Mucosa of descending colon (tissue), 3 donors: Measurements from ENCODE around the gene PLXNA2. TPM values are rescaled to one million over a fixed set of nuclear protein-coding genes. Genes with fewer than 3 reads are reported as not detected.

ENCODE experiments used
- ATAC-seq: fragments of 200-7000 bp; cut with Tn5 transposase; one replicate; pipeline ENCODE4 v1.9.1; 2020; ENCODE audit warnings: mild to moderate bottlenecking, moderate library complexity
- DNase-seq, 3 donors: peaks; one replicate each; pipeline ENCODE4 v3.0.0-alpha.2; 2020
- H3K36me3 ChIP-seq: fragments of 200-600 bp; one replicate; pipeline ENCODE4 v1.8.0; 2021; ENCODE audit warnings: low read depth, mild to moderate bottlenecking
- H3K4me1 ChIP-seq: fragments of 200-600 bp; one replicate; pipeline ENCODE4 v1.8.0; 2021; ENCODE audit warnings: low read depth, mild to moderate bottlenecking
- H3K4me3 ChIP-seq: fragments of 200-600 bp; one replicate; pipeline ENCODE4 v1.8.0; 2021; ENCODE audit warnings: mild to moderate bottlenecking
- H3K9me3 ChIP-seq: fragments of 200-600 bp; one replicate; pipeline ENCODE4 v1.8.0; 2021; ENCODE audit warnings: mild to moderate bottlenecking
- intact Hi-C, 2 donors: fragments of 100-400 bp; cut with DNase I in 1 of 2; cut with micrococcal nuclease in 1 of 2; formaldehyde crosslinking; loops; one replicate each; pipeline versions ENCODE4 v1.11.0 to v1.11.1; 2022; cut with DNase I, micrococcal nuclease
- total RNA-seq, 3 donors: library from RNA; stranded (reverse); fragmentation: NEBNext Ultra II Directional in 2 of 3; extraction: Animal tissue kit (Norgen Biotek cat#: 25700) in 2 of 3; gene quantifications; one replicate each; pipeline versions ENCODE4 v1.2.1 to v1.2.4, GENCODE V29; 2021 to 2023
- TF ChIP-seq, protein P1 (sequence below): fragments of 200-600 bp; IDR thresholded peaks from one replicate; pipeline ENCODE4 v1.8.0; 2022; ENCODE audit warnings: antibody characterized with exemption, mild to moderate bottlenecking
- donor health status: DM: no; HTN: no; CAD: no; lungs with moderate emphysema.
- donor health status: DM: no; HTN: no; CAD: no.
- donor health status: DM: no; HTN: yes; CAD: no.

The PLXNA2 gene
- total RNA-seq, 3 donors from 2014 or later, result 65.5 to 127 (median 70.6) TPM

DNA sequence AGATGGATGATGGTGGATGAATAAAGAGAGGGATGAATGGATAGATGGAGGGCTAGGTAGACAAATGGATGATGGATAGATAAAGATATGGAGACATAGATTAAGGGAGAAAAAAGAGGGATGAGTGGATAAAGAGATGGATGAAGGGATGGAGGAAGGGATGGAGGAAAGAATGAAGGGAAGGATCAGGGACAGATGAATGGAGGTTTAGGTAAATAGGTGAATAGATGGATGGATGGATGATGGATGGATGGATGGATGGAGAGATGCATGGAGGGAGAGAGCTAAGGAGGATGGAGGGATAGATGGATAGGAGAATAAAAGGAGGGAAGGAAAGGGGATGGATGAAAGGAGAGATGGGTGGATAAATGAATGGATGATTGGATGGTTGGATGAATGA lies 28.8 kb downstream of the PLXNA2 start:
- no peak overlapping the region for H3K4me3 ChIP-seq
- ATAC-seq (no peak), DNase-seq (no peak)
- peaks cover 5% of the 10 kb centered on the region for H3K36me3 ChIP-seq
- TF ChIP-seq, protein P1, sequence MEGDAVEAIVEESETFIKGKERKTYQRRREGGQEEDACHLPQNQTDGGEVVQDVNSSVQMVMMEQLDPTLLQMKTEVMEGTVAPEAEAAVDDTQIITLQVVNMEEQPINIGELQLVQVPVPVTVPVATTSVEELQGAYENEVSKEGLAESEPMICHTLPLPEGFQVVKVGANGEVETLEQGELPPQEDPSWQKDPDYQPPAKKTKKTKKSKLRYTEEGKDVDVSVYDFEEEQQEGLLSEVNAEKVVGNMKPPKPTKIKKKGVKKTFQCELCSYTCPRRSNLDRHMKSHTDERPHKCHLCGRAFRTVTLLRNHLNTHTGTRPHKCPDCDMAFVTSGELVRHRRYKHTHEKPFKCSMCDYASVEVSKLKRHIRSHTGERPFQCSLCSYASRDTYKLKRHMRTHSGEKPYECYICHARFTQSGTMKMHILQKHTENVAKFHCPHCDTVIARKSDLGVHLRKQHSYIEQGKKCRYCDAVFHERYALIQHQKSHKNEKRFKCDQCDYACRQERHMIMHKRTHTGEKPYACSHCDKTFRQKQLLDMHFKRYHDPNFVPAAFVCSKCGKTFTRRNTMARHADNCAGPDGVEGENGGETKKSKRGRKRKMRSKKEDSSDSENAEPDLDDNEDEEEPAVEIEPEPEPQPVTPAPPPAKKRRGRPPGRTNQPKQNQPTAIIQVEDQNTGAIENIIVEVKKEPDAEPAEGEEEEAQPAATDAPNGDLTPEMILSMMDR, result no peak
- no peaks in the 10 kb centered on the region for H3K4me1 ChIP-seq
- H3K9me3 ChIP-seq, result no peaks in the 10 kb centered on the region
- intact Hi-C loops, result no loop called here

DNA sequence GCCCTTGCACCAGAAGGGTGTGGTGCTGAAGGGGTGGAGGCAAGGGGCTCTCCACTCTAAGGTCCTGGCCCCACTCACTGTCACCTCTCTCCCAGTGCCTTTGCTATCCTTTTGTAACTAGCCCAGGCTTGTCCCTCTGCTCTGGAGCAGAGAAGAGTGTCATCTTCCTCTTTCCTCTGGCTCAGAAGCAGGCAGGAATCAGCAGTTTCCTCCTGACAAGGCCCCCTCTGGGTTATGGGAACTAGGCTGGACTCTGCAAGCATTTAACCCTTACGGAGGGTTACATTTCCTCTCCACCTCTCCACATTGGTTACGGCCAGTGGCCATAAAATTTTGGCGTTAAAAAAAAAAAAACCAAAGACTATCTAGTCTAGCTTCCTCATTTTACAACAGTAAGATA lies 30.4 kb downstream of the PLXNA2 start:
- DNase-seq (no peak), ATAC-seq (no peak)
- Histone ChIP-seq H3K4me3 (no peak overlapping the region), H3K9me3 (no peaks in the 10 kb centered on the region), H3K36me3 (peaks cover 5% of the 10 kb centered on the region), H3K4me1 (no peaks in the 10 kb centered on the region)
- intact Hi-C loops, result no loop called here
- TF ChIP-seq, protein P1, result no peak

- TF ChIP-seq, protein P1, result no peak
- no peak for DNase-seq
- peaks cover under 1% of the 10 kb centered on the region for H3K4me1 ChIP-seq
- peaks cover 5% of the 10 kb centered on the region for H3K36me3 ChIP-seq
- no peak overlapping the region for H3K4me3 ChIP-seq
- intact Hi-C loops, result no loop called here
- no peak for ATAC-seq
- no peaks in the 10 kb centered on the region for H3K9me3 ChIP-seq
Measured at GRCh38 chr1:208212893-208213292, 31.3 kb downstream of the PLXNA2 start.

DNA sequence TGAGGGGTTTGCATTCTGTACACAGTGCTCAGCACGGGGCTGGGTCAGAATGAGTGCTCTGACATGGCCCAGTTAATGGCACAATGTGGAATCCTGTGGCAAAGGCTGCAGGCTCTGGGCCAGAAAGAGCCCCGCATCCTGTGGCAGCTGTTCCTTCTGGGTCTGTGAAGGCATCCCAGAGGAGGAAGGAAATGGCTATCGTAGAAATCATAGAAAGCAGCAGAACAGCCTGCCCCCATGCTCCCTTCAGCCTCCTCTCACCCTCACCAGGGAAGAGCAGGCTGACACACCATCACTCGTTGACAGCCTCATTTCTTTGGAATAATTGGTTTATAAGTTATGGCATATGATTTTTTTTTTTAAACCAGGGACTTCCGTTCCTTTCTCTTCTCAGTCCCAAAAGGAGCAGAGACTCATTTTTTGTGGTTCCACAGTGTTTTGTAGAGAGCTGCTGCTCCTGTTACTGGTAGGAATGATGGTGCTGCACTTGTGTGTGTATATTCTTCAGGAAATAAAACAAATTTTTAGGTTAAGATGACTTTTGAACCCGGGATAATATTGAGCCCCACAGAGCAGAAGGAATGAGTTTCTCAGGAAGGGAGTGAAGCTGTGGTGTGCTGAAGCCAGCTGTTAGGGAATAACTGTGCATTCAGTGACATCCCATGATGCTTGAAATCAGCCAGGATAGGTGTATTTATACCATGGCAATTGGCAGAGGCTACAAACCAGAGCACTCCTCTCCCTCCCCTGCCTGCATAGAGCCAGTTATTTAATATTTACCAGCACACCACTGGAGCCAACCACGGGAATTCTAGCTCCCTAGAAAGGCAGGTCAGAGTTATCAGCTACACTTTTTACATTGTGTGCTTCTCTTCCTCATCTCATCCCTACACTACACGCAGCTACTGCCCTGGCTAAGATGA lies 32.0 kb downstream of the PLXNA2 start:
- H3K4me1 ChIP-seq, result peaks cover 3% of the 10 kb centered on the region
- no peaks in the 10 kb centered on the region for H3K9me3 ChIP-seq
- TF ChIP-seq, protein P1, result no peak
- no peak for ATAC-seq
- H3K36me3 ChIP-seq, result peaks cover 5% of the 10 kb centered on the region
- H3K4me3 ChIP-seq, result no peak overlapping the region
- DNase-seq, result no peak
- intact Hi-C loops, result no loop called here

GRCh38 chr1:208209896-208210589 lies 34.1 kb downstream of the PLXNA2 start:
- intact Hi-C loops, result loop anchor here in 1 of 2 donors (10.0 kb wide), 1 partner anchor 55 kb away; no protein-coding TSS in a partner anchor
- Histone ChIP-seq H3K36me3 (no peaks in the 10 kb centered on the region), H3K4me3 (no peak overlapping the region), H3K9me3 (no peaks in the 10 kb centered on the region), H3K4me1 (peaks cover 17% of the 10 kb centered on the region)
- ATAC-seq, result no peak
- TF ChIP-seq, protein P1, result no peak
- no peak for DNase-seq
